Fibroblast of lung (primary cell): ENCODE measurements around the gene PDIK1L.

Experiments
- CTCF ChIP-seq, 2 donors: IDR thresholded peaks in 1 of 2; conservative IDR thresholded peaks in 1 of 2; 1 replicate in 1 of 2; 2 replicates in 1 of 2; pipeline ENCODE4 v1.5.1; 2011 to 2012; ENCODE audit warnings: low read length in 2 of 2, control low read depth in 1 of 2, inconsistent platforms in 1 of 2, low read depth in 1 of 2, mild to moderate bottlenecking in 1 of 2
- EZH2 ChIP-seq: IDR thresholded peaks from 2 replicates; pipeline ENCODE4 v1.5.1; 2012; ENCODE audit warnings: low read length, control low read depth, mild to moderate bottlenecking; ENCODE audit errors: missing control alignments

- no peak for TF ChIP-seq CTCF (conservative IDR thresholded peaks at IDR 0.05 in 1 of 2, IDR thresholded peaks at IDR 0.05 in 1 of 2; ENCODE audit: low read depth in 1 of 2, low read length in 2 of 2)
- TF ChIP-seq EZH2: no peak
These were observed 57.0 kb downstream of the PDIK1L start, which contains the start of gene C1orf232 for GRCh38 chr1:26168410-26169197.
